GM10266 (cell line): Measurements from ENCODE around the gene BIRC3.
"Not testable (repeated sequence)": the region's sequence is repeated elsewhere in the genome, so short reads cannot be mapped to it uniquely, and the experiment has no call there.

ENCODE experiments used
- DNase-seq: peaks from one replicate; pipeline ENCODE4 v3.0.0; 2012; ENCODE audit errors: extremely low spot score
- TF ChIP-seq, protein P1 (sequence below): IDR thresholded peaks from 2 replicates; pipeline ENCODE4 v1.5.1; 2012; ENCODE audit warnings: mild to moderate bottlenecking, low read depth; ENCODE audit not compliant: control insufficient read depth, insufficient read depth; ENCODE audit errors: missing control alignments

The BIRC3 gene

DNA sequence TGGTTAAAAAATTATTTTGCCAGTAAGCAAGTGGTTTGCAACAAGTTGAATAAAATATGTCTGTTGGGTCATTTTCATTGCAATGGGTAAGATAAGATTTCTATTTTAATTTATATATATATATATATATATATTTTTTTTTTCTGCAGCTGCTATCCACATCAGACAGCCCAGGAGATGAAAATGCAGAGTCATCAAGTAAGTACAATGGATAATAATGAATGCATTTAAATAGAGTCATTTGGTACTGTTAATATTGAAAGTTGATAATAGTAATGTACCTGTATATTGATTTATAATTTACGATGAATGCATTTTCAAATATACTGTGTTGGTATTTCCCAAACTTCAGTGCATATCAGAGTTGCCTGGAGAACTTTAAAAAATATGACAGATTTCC, 11.5 kb downstream of the BIRC3 start:
- DNase-seq: no peak

DNA sequence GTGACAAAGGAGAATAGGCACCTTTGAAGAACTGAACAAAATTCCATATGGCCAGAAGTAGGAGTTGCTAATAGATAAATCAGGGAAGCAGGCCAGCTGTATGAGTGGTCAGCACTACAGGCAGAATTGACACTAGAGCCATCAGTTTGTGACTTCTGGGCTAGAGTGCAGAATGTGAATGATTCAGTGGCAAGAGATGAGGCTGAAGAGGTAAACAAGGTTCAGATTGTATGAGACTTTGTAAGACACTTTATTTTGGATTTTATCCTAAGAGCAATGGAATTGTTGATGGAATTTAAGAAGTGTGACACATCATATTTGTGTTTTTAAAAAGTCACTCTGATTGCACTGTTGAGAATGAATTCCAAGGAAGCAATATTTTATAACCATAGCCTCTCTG, 12.9 kb downstream of the BIRC3 start:
- DNase-seq: no peak
- TF ChIP-seq, protein P1, sequence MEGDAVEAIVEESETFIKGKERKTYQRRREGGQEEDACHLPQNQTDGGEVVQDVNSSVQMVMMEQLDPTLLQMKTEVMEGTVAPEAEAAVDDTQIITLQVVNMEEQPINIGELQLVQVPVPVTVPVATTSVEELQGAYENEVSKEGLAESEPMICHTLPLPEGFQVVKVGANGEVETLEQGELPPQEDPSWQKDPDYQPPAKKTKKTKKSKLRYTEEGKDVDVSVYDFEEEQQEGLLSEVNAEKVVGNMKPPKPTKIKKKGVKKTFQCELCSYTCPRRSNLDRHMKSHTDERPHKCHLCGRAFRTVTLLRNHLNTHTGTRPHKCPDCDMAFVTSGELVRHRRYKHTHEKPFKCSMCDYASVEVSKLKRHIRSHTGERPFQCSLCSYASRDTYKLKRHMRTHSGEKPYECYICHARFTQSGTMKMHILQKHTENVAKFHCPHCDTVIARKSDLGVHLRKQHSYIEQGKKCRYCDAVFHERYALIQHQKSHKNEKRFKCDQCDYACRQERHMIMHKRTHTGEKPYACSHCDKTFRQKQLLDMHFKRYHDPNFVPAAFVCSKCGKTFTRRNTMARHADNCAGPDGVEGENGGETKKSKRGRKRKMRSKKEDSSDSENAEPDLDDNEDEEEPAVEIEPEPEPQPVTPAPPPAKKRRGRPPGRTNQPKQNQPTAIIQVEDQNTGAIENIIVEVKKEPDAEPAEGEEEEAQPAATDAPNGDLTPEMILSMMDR: no peak

More for the DNA sequence above, 11.5 kb downstream of the BIRC3 start:
- TF ChIP-seq, protein P1: no peak

DNA sequence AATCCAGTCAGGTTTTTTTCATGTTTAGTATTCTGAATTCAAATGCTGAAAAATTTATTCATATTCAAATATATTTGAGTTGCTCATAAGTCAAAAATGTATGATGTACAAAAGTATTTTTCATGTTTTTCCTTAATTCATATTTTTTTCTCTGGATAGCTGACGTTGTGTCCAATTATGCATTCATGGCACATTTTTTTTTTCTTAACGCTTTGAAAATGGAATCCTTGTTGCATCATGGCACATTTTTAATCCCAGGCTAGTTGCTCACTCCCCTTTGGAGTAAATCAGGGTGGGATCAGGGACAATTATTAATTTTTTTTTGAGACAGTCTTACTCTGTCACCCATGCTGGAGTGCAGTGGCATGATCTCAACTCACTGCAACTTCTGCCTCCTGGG, 14.1 kb downstream of the BIRC3 start:
- DNase-seq: no peak
- TF ChIP-seq, protein P1: no peak

DNA sequence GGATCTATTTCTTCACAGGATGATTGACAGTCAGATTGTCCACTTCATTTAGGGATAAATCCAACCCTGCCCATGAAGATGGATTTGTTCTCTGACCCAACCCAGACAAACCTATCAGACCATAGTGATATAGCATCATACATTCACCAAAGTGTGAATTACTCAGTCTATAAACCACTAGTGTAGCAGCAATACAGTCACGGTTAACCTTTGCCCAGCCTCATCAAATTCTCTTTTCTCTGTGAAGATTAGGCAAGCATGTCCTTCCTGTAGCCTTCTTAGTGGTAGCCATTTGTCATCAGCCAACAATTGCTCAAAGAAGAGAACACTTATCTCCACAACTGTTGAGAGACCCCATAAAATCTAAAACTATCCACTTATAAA, 15.3 kb downstream of the BIRC3 start:
- TF ChIP-seq, protein P1: no peak
- DNase-seq: no peak

DNA sequence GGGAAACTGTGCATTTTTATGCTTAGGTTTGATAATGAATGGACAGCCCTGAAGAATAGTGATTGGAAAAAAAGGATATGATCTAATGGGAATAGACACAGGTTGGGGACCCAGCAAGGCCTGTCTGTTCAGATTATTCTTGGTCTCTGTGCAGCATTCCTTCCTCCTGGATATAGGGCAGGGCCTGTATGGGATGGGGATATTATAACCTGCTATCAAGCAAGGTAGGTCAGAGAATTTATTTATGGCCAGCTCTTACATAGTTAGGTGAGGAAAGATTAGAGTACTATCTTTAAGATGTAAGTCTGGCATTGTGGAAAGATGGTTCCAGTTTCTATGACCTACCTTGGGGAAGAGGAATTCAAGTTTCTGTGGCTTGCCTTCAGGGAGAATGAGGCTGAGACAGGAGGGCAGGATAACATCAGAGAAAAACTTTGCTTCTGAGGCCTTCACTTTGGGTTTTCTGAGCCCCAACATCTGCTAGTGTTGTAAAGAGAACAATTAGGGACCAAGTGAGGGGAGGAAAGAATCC, 21.3 kb downstream of the BIRC3 start:
- TF ChIP-seq, protein P1: no peak
- DNase-seq: no peak

DNA sequence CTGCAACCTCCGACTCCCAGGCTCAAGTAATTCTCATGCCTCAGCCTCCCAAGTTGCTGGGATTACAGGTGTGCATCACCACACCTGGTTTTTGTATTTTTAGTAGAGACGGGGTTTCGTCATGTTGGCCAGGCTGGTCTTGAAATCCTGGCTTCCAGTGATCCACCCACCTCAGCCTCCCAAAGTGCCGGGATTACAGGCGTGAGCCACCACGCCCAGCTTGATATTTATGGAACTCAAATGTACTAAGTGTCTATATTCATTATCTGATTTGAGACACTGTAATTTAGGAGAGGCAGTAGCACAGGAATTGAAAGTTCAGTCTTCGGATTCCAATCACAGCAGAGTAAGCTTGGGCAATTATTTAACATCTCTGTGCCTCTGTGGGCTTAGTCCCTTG, 24.0 kb downstream of the BIRC3 start:
- DNase-seq: not testable (repeated sequence)

DNA sequence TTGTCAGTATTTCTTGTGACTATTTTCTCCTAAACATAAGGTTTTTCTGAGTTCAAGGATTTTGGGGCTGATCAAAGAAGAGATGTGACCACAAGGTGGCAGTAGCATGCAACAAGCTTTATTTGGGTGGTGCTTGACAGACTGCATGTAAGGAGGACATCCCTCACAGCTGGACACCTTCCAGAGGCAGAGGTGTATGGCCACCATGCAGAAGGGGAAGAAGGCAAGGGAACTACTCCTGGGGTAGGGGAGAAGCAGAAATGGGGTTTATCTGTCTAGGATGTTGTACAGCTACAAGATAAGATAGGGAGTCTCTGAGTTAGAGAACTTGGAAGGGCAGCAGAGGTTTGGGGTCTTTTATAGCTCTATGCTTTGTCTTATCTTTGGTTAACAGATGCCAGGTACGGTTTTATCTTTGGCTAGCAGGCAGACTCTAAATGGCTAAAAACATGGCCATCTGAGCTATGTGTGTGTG, 24.6 kb downstream of the BIRC3 start:
- DNase-seq: peak; percentile 61
- TF ChIP-seq, protein P1: peak; percentile 83

DNA sequence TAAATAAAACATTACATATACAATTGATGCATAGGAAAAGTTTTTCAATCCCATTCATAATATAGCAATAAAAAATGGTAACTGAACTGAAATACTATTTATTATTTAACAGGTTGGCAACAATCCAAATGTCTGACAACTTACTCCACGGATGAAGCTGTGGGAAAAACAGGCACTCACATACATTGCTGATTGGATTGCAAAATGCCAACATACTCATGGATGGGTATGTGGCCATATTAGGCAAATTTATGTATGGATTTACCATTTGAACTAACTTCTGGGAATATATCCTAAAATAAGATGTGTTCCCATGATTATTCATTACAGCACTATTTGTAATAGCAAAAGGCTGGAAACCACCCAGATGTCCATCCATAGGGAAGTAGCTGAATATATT, 26.5 kb downstream of the BIRC3 start:
- TF ChIP-seq, protein P1: no peak
- DNase-seq: no peak
